GF-D8 (cell line): Measurements from ENCODE around the gene CCDC150.
"Not testable (repeated sequence)": the region's sequence is repeated elsewhere in the genome, so short reads cannot be mapped to it uniquely, and the experiment has no call there.

Experiments
- DNase-seq: peaks from one replicate; lab custom pipeline; 2025; lab: John Stamatoyannopoulos, UW

Gene CCDC150

GRCh38 chr2:196638765-196639164, 750 bp upstream of the CCDC150 start:
- no peak for DNase-seq

- no peak for DNase-seq
Measured at GRCh38 chr2:196640031-196640548, 575 bp downstream of the CCDC150 start.

DNA sequence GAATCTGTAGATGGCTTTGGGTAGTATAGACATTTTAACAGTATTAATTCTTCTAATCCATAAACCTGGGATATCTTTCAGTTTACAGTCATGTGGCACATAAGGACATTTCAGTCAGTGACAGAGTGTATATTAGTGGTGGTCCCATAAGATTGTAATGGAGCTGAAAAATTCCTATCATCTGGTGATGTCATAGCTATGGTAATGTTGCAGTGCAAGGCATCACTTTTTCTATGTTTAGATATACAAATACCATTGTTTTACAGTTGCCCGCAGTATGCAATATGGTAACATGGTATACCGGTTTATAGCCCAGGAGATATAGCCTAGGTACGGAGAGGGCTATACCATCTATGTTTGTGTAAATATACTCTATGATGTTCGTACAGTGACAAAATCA, 9.7 kb downstream of the CCDC150 start:
- no peak for DNase-seq

- no peak for DNase-seq
Measured at GRCh38 chr2:196651387-196652094, 12.0 kb downstream of the CCDC150 start.

- DNase-seq = no peak
Measured at GRCh38 chr2:196652869-196653268, 13.4 kb downstream of the CCDC150 start.

GRCh38 chr2:196653843-196654242, 14.3 kb downstream of the CCDC150 start:
- DNase-seq = no peak

DNA sequence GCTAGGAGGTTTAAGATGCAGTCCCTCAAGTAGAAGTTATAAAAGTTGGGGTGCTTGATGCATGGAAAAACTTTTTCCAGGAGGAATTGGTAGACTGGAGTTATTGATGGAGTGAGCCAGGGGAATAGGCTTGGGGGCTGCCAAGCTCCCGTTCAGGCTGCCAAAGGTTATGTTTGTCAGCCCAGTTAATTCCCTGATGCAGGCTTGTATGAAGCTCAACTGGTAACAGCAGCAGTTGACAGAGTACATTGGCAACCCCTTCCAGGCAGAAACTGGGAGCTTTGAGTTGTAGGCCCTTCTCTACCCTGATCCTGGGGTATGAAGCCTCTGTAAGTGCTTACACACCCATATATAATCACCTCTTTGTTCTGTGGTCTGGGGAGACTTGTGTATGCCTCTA, 16.2 kb downstream of the CCDC150 start:
- no peak for DNase-seq

GRCh38 chr2:196657333-196657732, 17.8 kb downstream of the CCDC150 start:
- DNase-seq = no peak

DNA sequence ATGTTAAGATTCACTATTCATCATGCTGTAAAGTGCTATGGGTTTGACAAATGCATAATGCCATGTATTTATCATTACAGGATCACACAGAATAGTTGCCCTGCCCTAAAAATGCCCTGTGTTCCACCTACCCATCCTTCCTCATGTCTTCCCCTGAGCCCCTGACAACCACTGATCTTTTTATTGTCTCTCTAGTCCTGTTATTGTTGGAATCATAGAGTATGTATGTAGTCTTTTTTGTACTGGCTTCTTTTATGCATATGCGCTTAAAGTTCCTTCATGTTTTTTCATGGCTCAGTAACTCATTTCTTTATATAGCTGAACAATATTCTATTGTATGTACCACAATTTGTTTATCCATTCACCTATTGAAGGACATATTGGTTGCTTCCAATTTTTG, 20.3 kb downstream of the CCDC150 start:
- DNase-seq = no peak

DNA sequence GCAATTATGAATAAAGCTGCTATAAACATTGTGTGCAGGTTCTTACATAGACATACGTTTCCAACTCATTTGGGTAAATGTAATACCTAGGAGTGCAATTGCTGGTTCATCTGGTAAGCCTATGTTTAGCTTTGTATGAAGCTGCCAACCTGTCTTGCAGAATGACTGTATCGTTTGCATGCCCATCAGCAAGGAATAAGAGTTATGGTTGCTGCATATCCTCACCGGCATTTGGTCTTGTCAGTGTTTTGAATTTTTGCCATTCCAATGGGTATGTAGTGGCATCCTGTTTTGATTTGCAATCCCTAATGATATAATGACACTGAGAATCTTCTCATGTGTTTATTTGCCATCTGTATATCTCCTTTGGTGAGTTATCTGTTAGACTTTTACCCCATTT, 20.7 kb downstream of the CCDC150 start:
- no peak for DNase-seq

- DNase-seq = no peak
Measured at GRCh38 chr2:196670342-196670741, 30.8 kb downstream of the CCDC150 start.

- no peak for DNase-seq
Measured at GRCh38 chr2:196675963-196676362, 36.4 kb downstream of the CCDC150 start.

- DNase-seq = no peak
Measured at GRCh38 chr2:196677404-196677803, 37.9 kb downstream of the CCDC150 start.

DNA sequence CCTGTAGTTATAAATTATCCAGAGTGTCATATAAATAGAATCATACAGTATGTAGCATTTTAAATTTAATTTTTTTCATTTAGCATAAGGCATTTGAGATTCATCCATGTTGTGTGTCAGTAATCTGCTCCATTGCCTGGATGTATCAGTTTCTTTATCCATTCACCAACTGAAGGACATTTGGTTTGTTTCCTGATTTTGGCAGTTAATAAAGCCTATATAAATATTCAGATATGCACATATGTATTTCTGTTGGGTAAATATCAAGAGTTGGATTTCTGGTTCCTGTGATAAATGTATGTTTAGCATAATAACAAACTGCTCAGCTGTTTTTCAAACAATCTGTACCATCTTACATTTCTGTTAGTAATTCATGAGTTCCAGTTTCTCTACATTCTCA, 39.9 kb downstream of the CCDC150 start:
- DNase-seq = no peak

DNA sequence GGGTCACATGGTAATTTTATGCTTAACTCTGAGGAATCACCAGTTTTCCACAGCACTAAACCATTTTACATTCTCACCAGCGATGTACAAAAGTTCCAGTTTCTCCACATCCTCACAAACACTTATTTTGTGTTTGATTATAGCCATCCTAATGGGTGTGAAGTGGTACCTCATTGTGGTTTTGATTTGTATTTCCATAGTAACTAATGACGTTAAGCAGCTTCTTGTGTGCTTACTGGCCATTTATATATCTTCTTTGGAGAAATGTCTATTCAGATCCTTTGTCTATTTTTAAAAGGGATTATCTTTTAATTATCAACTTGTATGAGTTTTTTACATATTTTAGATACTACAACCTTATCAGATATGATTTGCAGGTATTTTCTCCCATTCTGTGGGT, 42.0 kb downstream of the CCDC150 start:
- no peak for DNase-seq

- no peak for DNase-seq
Measured at GRCh38 chr2:196685792-196686191, 46.3 kb downstream of the CCDC150 start.

GRCh38 chr2:196686737-196687136, 47.2 kb downstream of the CCDC150 start:
- not testable (repeated sequence) for DNase-seq

DNA sequence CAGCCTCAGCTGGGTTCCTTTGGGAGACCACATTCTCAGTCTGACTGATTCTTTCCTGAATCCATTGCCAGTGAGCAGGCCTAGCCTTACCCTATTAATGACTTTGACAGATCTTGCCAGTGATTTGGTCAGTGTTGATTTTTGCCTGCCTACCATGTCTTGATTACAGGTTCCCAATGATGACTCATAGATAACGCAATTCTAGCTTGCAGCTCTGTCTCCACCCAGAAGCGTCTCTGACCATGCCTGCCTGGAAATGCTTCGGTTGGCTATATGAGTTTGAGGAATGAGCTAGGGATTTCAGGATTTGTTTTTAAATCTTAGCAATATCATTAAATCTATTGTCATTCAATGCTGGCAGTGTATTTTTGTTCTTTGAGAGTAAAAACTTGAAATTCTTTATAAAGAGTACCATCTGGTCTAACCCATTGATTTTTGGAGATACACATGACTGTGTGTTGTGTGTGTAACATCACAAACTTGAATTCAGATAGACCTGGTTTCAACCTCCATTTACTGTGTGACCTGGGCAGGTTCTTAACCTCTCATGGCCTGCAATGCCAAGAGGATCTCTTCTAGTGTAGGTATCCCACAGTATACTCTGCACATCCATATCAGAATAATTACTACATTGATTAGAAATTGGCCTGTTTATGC, 57.0 kb downstream of the CCDC150 start:
- DNase-seq = no peak

DNA sequence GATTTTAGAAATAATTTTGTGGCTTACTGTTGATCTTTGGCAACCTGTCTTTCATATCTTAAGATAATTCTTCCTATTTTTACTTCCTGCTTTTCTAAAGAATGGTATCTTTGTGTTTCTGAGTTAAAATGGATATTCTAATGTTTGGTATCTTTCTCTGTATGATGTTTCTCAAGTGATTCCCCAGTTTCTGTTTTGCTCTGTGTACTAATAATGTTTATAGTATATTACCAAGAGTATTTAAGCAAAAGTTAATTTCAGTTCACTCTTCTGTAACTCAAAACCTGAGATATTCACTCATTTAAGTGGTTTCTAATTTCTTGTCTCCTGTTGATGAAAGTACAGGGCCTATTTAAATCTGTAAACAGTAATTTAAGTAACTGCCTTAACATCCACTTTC, 58.3 kb downstream of the CCDC150 start:
- DNase-seq = no peak

- no peak for DNase-seq
Measured at GRCh38 chr2:196702641-196703040, 63.1 kb downstream of the CCDC150 start.

DNA sequence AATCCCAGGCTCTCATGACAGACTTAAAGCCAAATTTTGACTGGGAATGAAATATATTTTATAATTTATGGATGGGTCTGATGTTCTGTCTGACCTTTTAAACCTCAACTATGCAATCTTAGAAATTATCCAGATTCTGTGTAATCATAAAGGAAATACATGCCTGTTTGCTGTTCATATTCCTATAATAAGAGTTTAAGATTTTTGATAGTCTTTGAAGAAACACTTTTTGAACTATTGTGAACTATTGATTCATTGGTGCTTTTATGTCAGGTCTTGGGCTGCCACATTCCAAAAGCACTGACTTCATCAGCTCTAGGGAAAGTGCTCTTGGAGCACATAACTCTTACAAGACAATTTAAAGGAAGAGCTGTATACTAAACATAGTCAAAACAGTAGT, 64.2 kb downstream of the CCDC150 start:
- no peak for DNase-seq

DNA sequence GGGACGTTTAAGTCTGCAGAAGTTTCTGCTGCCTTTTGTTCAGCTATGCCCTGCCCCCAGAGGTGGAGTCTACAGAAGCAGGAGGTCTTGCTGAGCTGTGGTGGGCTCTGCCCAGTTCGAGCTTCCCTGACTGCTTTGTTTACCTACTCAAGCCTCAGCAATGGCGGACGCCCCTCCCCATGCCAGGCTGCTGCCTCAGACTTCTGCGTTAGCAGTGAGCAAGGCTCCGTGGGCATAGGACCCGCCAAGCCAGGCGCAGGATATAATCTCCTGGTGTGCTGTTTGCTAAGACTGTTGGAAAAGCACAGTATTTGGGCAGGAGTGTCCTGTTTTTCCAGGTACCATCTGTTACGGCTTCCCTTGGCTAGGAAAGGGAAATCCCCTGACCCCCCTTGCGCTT, 70.5 kb downstream of the CCDC150 start:
- DNase-seq = not testable (repeated sequence)

DNA sequence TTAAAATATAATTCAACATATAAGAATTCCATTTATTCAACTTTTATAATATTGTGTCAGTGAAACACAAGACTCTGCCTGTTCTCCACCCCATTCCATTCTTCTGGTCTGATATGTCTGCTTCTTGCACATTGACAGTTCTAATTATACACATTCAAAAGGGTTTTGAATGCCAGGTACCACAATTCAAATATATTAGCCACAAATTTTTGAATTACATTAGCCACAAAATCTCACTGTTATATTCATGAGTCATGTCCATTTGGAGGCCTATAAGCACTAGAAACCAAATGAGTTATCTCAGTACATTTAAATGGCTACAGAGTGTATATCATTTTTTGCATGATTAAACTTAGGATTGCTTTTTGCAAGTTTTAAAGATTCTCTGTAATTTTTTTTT, 72.1 kb downstream of the CCDC150 start:
- DNase-seq = no peak

DNA sequence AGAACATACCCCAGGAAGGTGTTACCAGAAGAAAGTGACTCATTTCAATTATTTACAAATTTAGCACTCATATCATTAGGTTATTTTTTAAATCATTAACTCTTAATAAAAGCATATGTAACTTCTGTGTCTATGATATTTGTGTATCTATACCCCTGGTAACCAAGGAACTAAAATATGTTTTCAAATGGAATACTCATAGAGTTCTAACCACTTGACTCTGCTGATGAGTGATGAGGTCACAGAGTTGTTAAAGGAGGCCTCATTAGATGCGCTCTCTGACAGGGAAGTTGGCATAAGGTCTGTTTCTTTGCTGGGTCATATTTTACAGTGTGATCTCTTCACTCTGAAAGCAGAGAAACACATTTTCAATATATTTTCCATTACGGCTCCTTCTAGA, 73.4 kb downstream of the CCDC150 start:
- DNase-seq = no peak
